ENCODE measurements around the gene SNX7.

DNA sequence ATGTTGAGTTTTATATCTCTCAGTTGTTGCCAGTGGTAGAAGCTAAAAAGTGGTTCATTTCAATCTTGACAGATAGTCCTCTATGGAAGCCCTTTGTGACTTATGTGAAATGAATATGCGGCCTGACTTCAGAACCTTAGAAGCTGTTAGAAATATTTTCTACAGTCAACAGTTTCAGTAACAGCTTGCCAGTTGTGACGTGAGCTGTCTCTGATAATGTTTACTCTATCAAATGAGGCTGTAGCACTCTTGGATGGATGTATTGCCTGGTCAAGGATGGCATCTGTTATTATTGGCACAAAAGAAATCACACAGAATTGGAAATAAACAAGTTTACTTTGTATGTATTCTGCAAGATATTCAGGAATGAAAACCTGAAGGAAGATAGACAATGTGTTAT, 31.9 kb downstream of the SNX7 start:
- TF ChIP-seq, protein P1, sequence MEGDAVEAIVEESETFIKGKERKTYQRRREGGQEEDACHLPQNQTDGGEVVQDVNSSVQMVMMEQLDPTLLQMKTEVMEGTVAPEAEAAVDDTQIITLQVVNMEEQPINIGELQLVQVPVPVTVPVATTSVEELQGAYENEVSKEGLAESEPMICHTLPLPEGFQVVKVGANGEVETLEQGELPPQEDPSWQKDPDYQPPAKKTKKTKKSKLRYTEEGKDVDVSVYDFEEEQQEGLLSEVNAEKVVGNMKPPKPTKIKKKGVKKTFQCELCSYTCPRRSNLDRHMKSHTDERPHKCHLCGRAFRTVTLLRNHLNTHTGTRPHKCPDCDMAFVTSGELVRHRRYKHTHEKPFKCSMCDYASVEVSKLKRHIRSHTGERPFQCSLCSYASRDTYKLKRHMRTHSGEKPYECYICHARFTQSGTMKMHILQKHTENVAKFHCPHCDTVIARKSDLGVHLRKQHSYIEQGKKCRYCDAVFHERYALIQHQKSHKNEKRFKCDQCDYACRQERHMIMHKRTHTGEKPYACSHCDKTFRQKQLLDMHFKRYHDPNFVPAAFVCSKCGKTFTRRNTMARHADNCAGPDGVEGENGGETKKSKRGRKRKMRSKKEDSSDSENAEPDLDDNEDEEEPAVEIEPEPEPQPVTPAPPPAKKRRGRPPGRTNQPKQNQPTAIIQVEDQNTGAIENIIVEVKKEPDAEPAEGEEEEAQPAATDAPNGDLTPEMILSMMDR (IDR thresholded peaks at IDR 0.05 in 2 of 3, conservative IDR thresholded peaks at IDR 0.05 in 1 of 3; ENCODE audit: borderline replicate concordance in 1 of 3, insufficient read depth in 1 of 3, low read depth in 2 of 3, low read length in 2 of 3), result no peak
- TF ChIP-seq SRF (IDR thresholded peaks at IDR 0.05; ENCODE audit: low read depth), result no peak
- no peak for TF ChIP-seq POLR2A (IDR thresholded peaks at IDR 0.05; ENCODE audit: borderline replicate concordance, extremely low read depth, insufficient read depth, insufficient read length)
- TF ChIP-seq YY1 (IDR thresholded peaks at IDR 0.05; ENCODE audit: extremely low read depth, insufficient replicate concordance, low read depth, low read length), result no peak
- TF ChIP-seq CBX3 (IDR thresholded peaks at IDR 0.05; ENCODE audit: low read depth), result no peak
- no peak for TF ChIP-seq POLR2AphosphoS5 (IDR thresholded peaks at IDR 0.05; ENCODE audit: low read depth, low read length)
- TF ChIP-seq FOSL1 (IDR thresholded peaks at IDR 0.05; ENCODE audit: low read depth), result no peak
- TF ChIP-seq TCF7L2 (IDR thresholded peaks at IDR 0.05; ENCODE audit: borderline replicate concordance, extremely low read depth, insufficient read depth, insufficient read length), result no peak

Data from HCT116 (cell line).